DMS153 treated with DMSO at 0.1 percent for 48 hours (cell line): ENCODE data around the gene LRFN4.

Experiments used
- DNase-seq: peaks from one replicate; lab custom pipeline; 2025; ENCODE audit not compliant: unreplicated experiment; lab: John Stamatoyannopoulos, UW

Gene LRFN4

GRCh38 chr11:66845143-66845875 lies 11.6 kb upstream of the LRFN4 start:
- no peak for DNase-seq

- no peak for DNase-seq
Measured at GRCh38 chr11:66845876-66846212, 11.0 kb upstream of the LRFN4 start.

GRCh38 chr11:66846671-66847091 lies 10.2 kb upstream of the LRFN4 start:
- DNase-seq, result no peak

GRCh38 chr11:66847461-66848232 lies 9.2 kb upstream of the LRFN4 start:
- no peak for DNase-seq

- no peak for DNase-seq
Measured at GRCh38 chr11:66848671-66849500, 8.0 kb upstream of the LRFN4 start.

- no peak for DNase-seq
Measured at GRCh38 chr11:66849501-66850234, 7.2 kb upstream of the LRFN4 start.

- no peak for DNase-seq
Measured at GRCh38 chr11:66850235-66850587, 6.7 kb upstream of the LRFN4 start.

- DNase-seq, result no peak
Measured at GRCh38 chr11:66850588-66851238, 6.2 kb upstream of the LRFN4 start.

- no peak for DNase-seq
Measured at GRCh38 chr11:66851239-66851596, 5.6 kb upstream of the LRFN4 start.

- DNase-seq, result no peak
Measured at GRCh38 chr11:66851698-66852465, 5.0 kb upstream of the LRFN4 start.

- no peak for DNase-seq
Measured at GRCh38 chr11:66852466-66853241, 4.2 kb upstream of the LRFN4 start.

- DNase-seq, result no peak
Measured at GRCh38 chr11:66853242-66854229, 3.3 kb upstream of the LRFN4 start.

- DNase-seq, result no peak
Measured at GRCh38 chr11:66854231-66854661, 2.6 kb upstream of the LRFN4 start.

GRCh38 chr11:66854729-66855211 lies 2.1 kb upstream of the LRFN4 start:
- DNase-seq, result no peak

- DNase-seq, result peak; percentile 70
Measured at GRCh38 chr11:66855574-66856495, 1.0 kb upstream of the LRFN4 start.

GRCh38 chr11:66857234-66857926 lies 516 bp downstream of the LRFN4 start:
- DNase-seq, result no peak
